A673 (cell line): ENCODE results near the gene DHRSX. TPM values are rescaled to one million over a fixed set of nuclear protein-coding genes. Genes with fewer than 3 reads are reported as not detected.
"Not testable (repeated sequence)": the region's sequence is repeated elsewhere in the genome, so short reads cannot be mapped to it uniquely, and the experiment has no call there.

Experiments used
- BruUV-seq: library from RNA; stranded (reverse); fragments of 400-500 nt; replicated peaks from 2 replicates; lab custom pipeline; 2021; lab: Mats Ljungman, UMichigan
- CTCF ChIA-PET: fragments of 300-600 bp; sonication (Branson Sonifier 250); formaldehyde crosslinking; loops from one replicate; lab custom pipeline; 2022; ENCODE audit warnings: antibody characterized with exemption; lab: Charles Lee
- POLR2A ChIA-PET: fragments of 300-600 bp; sonication (Branson Sonifier 250); formaldehyde crosslinking; loops from one replicate; lab custom pipeline; 2022; ENCODE audit warnings: antibody characterized with exemption; ENCODE audit not compliant: low non-redundant PET; lab: Charles Lee
- DNase-seq: peaks from one replicate; pipeline ENCODE4 v3.0.0-alpha.2; 2015; ENCODE audit warnings: low spot score
- H3K27ac ChIP-seq: fragments of 200-600 bp; sonication (generic); 2 replicates; pipeline ENCODE4 v1.5.1; 2016; ENCODE audit warnings: mixed run types, low read depth, mild to moderate bottlenecking, mixed read lengths, antibody characterized with exemption, low read length; ENCODE audit not compliant: poor library complexity, severe bottlenecking
- H3K27me3 ChIP-seq: fragments of 200-600 bp; sonication (generic); replicated peaks from 2 replicates; pipeline ENCODE4 v1.6.1; 2017; ENCODE audit warnings: mixed run types, low read depth, mild to moderate bottlenecking, mixed read lengths, antibody characterized with exemption, low read length; ENCODE audit not compliant: insufficient read depth, poor library complexity
- H3K36me3 ChIP-seq: fragments of 200-600 bp; sonication (generic); 2 replicates; pipeline ENCODE4 v1.6.1; 2016; ENCODE audit warnings: mixed run types, mild to moderate bottlenecking, mixed read lengths, antibody characterized with exemption, low read length; ENCODE audit not compliant: insufficient read depth, poor library complexity, severe bottlenecking
- H3K4me1 ChIP-seq: fragments of 200-600 bp; sonication (generic); 2 replicates; pipeline ENCODE4 v1.6.1; 2017; ENCODE audit warnings: mixed run types, mild to moderate bottlenecking, mixed read lengths, antibody characterized with exemption, low read length; ENCODE audit not compliant: insufficient read depth, poor library complexity, severe bottlenecking
- H3K4me3 ChIP-seq: fragments of 200-600 bp; sonication (generic); 2 replicates; pipeline ENCODE4 v1.5.1; 2016; ENCODE audit warnings: low read depth, mixed run types, mild to moderate bottlenecking, mixed read lengths, low read length; ENCODE audit not compliant: poor library complexity, severe bottlenecking
- H3K9me3 ChIP-seq: fragments of 200-600 bp; sonication (generic); 2 replicates; pipeline ENCODE4 v1.6.1; 2016; ENCODE audit warnings: mixed run types, low read depth, mild to moderate bottlenecking, mixed read lengths, antibody characterized with exemption, low read length; ENCODE audit not compliant: poor library complexity, severe bottlenecking
- CTCF ChIP-seq: fragments of 300-800, 200-600 bp; sonication (generic); conservative IDR thresholded peaks from 2 replicates; pipeline ENCODE4 v1.5.1; 2017; ENCODE audit warnings: low read depth, mild to moderate bottlenecking, antibody characterized with exemption, low read length, moderate library complexity, mixed read lengths
- EZH2 ChIP-seq: fragments of 200-600 bp; sonication (generic); IDR thresholded peaks from 2 replicates; pipeline ENCODE4 v1.6.1; 2017; ENCODE audit warnings: borderline replicate concordance, low read depth, mild to moderate bottlenecking, mixed read lengths, antibody characterized with exemption, low read length; ENCODE audit not compliant: poor library complexity, severe bottlenecking
- intact Hi-C: fragments of 100-400 bp; cut with micrococcal nuclease; formaldehyde crosslinking; loops from one replicate; pipeline ENCODE4 v1.10.0; 2022; ENCODE audit not compliant: unreplicated experiment
- total RNA-seq: library from RNA; stranded (reverse); gene quantifications from 2 replicates; pipeline ENCODE4 v1.2.3, GENCODE V29; 2021

DHRSX gene
- total RNA-seq, 1 experiment from 2014 or later: 30.2 TPM

GRCh38 chrX:2390754-2391153, 110.0 kb downstream of the DHRSX start:
- Histone ChIP-seq H3K27me3 (no peaks in the 10 kb centered on the region), H3K27ac (no peak overlapping the region), H3K9me3 (peaks cover 6% of the 10 kb centered on the region), H3K36me3 (peaks cover 6% of the 10 kb centered on the region), H3K4me1 (no peaks in the 10 kb centered on the region), H3K4me3 (no peak overlapping the region)
- CTCF ChIA-PET: no interaction called here
- POLR2A ChIA-PET: no interaction called here
- intact Hi-C loops: no loop called here
- DNase-seq: no peak
- TSS peak; percentile 21 for BruUV-seq
- no peak for TF ChIP-seq EZH2
- no peak for TF ChIP-seq CTCF

- H3K9me3 ChIP-seq, H3K4me1 ChIP-seq, DNase-seq, intact Hi-C loops, H3K36me3 ChIP-seq, CTCF ChIA-PET, POLR2A ChIA-PET, BruUV-seq, H3K4me3 ChIP-seq, H3K27ac ChIP-seq, H3K27me3 ChIP-seq: not testable (repeated sequence)
Observed at GRCh38 chrX:2389731-2390130, 111.0 kb downstream of the DHRSX start.

GRCh38 chrX:2389324-2389723, 111.5 kb downstream of the DHRSX start:
- H3K4me3 ChIP-seq: no peak overlapping the region
- no peaks in the 10 kb centered on the region for H3K4me1 ChIP-seq
- no peak for DNase-seq
- BruUV-seq: no TSS peak
- intact Hi-C loops: no loop called here
- CTCF ChIA-PET: no interaction called here
- TF ChIP-seq CTCF (no peak), EZH2 (no peak)
- no peak overlapping the region for H3K27ac ChIP-seq
- peaks cover 6% of the 10 kb centered on the region for H3K36me3 ChIP-seq
- peaks cover 6% of the 10 kb centered on the region for H3K9me3 ChIP-seq
- no peaks in the 10 kb centered on the region for H3K27me3 ChIP-seq
- POLR2A ChIA-PET: no interaction called here

- ChIA-PET CTCF (no interaction called here), POLR2A (no interaction called here)
- no peak for DNase-seq
- Histone ChIP-seq H3K27me3 (no peaks in the 10 kb centered on the region), H3K36me3 (peaks cover 6% of the 10 kb centered on the region), H3K9me3 (peaks cover 6% of the 10 kb centered on the region), H3K4me1 (no peaks in the 10 kb centered on the region), H3K4me3 (no peak overlapping the region), H3K27ac (no peak overlapping the region)
- TF ChIP-seq EZH2 (no peak), CTCF (no peak)
- intact Hi-C loops: no loop called here
- BruUV-seq: no TSS peak
Observed at GRCh38 chrX:2388669-2389068, 112.1 kb downstream of the DHRSX start.
